Midbrain (tissue), 1 donor: ENCODE data around the gene DAPK2.
"Not testable (repeated sequence)": the region's sequence is repeated elsewhere in the genome, so short reads cannot be mapped to it uniquely, and the experiment has no call there.

ENCODE experiments used
- DNase-seq: peaks from one replicate; lab custom pipeline; 2025; lab: John Stamatoyannopoulos, UW

The DAPK2 gene

GRCh38 chr15:63915873-63916771, 130.2 kb downstream of the DAPK2 start:
- peak; percentile 11 for DNase-seq

GRCh38 chr15:63915209-63915872, 130.9 kb downstream of the DAPK2 start:
- no peak for DNase-seq

DNA sequence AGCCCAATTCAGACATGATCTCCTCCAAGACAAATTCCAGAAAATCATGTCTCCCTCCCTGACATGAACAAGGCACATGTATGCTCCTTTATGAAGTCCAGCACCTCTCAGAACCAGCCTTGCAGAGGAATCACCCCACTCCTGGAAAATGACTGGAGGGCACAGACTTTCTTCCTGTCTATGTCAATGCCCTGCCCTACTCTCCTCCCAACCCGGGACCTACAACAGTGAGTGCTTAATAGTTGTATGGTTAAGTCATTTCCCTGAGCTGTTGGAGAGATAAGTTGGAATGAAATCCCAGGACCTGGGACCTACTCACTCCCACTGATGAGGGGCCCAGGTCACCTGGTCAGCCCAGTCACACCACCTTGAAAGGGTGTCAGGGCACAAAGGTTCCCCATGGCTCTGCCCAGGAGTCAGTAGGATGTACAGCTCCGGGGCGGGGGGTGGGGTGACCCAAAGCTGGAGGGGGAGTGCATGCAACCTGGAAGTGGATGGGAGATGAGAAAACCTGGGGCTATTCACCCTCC, 132.4 kb downstream of the DAPK2 start:
- no peak for DNase-seq

DNA sequence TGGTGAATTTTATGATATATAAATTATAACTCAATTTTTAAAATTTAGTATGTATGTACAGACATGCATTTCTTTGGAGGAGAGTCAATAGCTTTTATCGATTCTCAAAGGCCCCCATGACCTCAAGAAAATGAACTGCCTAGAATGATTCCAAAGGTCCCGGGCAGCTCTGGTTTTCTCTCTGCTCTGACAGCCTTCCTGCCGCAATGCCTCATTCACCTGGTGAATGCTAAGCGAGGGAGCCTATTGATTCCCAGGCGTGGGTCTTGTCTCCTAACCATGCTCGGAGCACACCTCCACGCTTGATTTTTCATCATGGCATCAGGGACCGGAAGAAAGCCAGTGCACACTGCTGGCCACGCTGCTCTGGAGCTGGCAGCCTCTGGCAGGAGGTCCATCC, 132.9 kb downstream of the DAPK2 start:
- DNase-seq: no peak

DNA sequence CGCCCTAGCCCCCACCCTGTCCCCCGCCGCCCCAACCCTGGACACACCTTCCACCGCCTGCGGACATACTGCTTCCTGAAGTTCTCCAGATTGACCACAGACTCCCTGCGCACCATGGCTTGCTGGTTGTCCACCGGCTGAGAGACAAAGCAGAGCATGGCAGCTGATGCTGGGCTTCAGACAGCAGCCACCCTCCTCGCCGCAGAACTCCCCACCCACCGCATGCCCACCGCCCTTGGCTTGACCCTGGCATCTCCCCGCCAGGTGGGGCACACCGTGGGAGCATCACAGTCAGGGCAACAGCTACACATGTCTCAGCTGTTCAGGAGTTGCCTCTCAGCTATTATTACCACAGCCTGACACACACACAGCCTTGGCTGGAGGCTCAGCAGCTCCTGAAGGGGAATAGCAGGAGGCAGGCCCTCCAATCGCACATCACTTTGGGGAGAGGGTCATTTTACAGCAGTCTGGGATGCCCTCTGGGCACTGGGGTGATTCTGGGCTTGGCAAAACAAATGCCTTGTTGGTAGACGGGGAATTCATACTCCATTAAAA, 134.1 kb downstream of the DAPK2 start:
- no peak for DNase-seq

GRCh38 chr15:63911160-63911559, 135.1 kb downstream of the DAPK2 start:
- DNase-seq: no peak

GRCh38 chr15:63909819-63910437, 136.4 kb downstream of the DAPK2 start:
- no peak for DNase-seq

- DNase-seq: no peak
Measured at GRCh38 chr15:63908991-63909390, 137.3 kb downstream of the DAPK2 start.

GRCh38 chr15:63908281-63908680, 138.0 kb downstream of the DAPK2 start:
- no peak for DNase-seq

- DNase-seq: no peak
Measured at GRCh38 chr15:63907521-63907920, 138.8 kb downstream of the DAPK2 start.

GRCh38 chr15:63906266-63906584, 140.1 kb downstream of the DAPK2 start:
- DNase-seq: no peak

DNA sequence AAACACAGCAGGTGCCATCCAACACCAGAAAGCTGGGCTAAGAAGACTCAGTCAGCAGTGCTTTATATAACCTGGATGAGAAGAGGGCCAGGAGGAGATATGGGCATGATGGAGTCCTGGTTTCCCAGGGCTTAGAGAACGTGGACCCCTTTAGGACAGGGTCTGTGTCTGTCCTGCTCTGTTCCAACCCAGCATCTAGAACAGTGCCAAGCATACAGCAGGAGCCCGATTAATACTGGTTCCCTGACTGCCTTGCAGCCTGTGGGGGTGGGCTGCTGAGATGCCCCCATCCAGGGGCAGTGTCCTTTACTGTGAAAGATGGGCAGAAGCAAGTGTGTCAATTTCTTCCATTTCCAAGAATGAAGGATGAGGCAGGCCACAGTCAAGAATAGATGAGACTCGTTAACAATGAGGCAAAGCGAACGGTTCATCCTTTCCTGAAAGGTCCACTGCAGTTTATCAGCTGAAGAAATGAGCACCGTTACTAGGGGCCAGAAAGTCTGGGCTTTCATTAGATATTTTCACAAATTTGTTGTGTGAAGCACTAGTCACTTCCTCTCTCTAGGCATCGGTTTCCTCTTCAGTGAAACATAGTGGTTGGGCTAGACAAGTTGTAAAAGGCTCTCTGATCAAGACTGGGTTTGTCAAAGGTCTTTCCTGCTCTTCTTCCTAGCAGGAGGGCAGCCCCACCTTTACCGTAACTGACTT, 140.6 kb downstream of the DAPK2 start:
- DNase-seq: no peak

- DNase-seq: no peak
Measured at GRCh38 chr15:63905131-63905530, 141.2 kb downstream of the DAPK2 start.

GRCh38 chr15:63904042-63904441, 142.2 kb downstream of the DAPK2 start:
- DNase-seq: no peak

DNA sequence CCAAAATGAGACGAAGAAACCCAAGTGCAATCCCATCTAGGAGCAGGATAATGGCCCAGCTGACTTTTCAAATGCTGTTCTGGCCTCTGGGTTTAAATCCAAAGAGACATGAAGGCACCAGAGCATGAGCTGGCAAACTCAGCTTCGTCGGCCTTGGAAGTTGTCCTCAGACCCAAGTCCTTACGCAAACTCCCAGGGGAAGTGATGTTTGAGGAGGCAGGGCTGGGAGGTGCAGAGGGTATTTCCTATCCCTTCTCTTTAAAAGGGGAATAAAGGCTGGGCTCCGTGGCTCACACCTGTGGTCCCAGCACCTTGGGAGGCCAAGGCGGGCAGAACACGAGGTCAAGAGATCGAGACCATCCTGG, 143.6 kb downstream of the DAPK2 start:
- no peak for DNase-seq

- no peak for DNase-seq
Measured at GRCh38 chr15:63901912-63902670, 144.2 kb downstream of the DAPK2 start.

GRCh38 chr15:63900306-63900705, 146.0 kb downstream of the DAPK2 start:
- DNase-seq: no peak

DNA sequence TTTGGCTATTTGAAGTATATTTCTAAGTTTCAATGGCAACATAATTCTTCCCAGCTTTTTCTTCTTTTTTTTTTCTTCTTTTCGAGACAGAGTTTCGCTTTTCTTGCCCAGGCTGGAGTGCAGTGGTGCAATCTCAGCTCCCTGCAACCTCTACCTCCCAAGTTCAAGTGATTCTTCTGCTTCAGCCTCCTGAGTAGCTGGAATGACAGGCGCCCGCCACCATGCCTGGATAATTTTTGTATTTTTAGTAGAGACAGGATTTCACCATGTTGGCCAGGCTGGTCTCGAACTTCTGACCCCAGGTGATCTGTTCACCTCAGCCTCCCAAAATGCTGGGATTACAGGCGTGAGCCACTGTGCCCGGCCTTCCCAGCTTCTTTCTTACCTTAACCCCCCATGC, 146.7 kb downstream of the DAPK2 start:
- DNase-seq: not testable (repeated sequence)

- no peak for DNase-seq
Measured at GRCh38 chr15:63899193-63899592, 147.1 kb downstream of the DAPK2 start.

GRCh38 chr15:63896336-63897115, 149.8 kb downstream of the DAPK2 start:
- no peak for DNase-seq
